Fibroblast of lung (primary cell): ENCODE data around the gene GBA2. TPM values are rescaled to one million over a fixed set of nuclear protein-coding genes. Genes with fewer than 3 reads are reported as not detected.

Source experiments
- DNase-seq, 2 donors: peaks; one replicate each; pipeline versions ENCODE4 v3.0.0 to v3.0.0-alpha.2; 2010; ENCODE audit warnings: low read depth in 2 of 2
- H2AFZ ChIP-seq: 2 replicates; pipeline ENCODE4 v1.5.1; 2012; ENCODE audit warnings: low read length, control low read depth, inconsistent platforms
- H3K27ac ChIP-seq: 2 replicates; pipeline ENCODE4 v1.5.1; 2011; ENCODE audit warnings: low read length, control low read depth; ENCODE audit not compliant: insufficient read depth
- H3K27me3 ChIP-seq: 2 replicates; pipeline ENCODE4 v1.5.1; 2011; ENCODE audit warnings: mild to moderate bottlenecking, low read length; ENCODE audit not compliant: control insufficient read depth, insufficient read depth
- H3K36me3 ChIP-seq: 2 replicates; pipeline ENCODE4 v1.5.1; 2011; ENCODE audit warnings: low read length; ENCODE audit not compliant: control insufficient read depth, insufficient read depth
- H3K4me1 ChIP-seq: 2 replicates; pipeline ENCODE4 v1.5.1; 2011; ENCODE audit warnings: low read length; ENCODE audit not compliant: control insufficient read depth, insufficient read depth; ENCODE audit errors: extremely low read depth
- H3K4me2 ChIP-seq: 2 replicates; pipeline ENCODE4 v1.5.1; 2011; ENCODE audit warnings: low read length, control low read depth; ENCODE audit not compliant: insufficient read depth; ENCODE audit errors: extremely low read depth
- H3K4me3 ChIP-seq, 4 experiments: fragments of 200-600 bp in 1 of 4; sonication (generic) in 1 of 4; replicated peaks in 1 of 4; 2 replicates each; pipeline ENCODE4 v1.5.1; 2011 to 2016; ENCODE audit warnings: low read length in 4 of 4, low read depth in 3 of 4, mild to moderate bottlenecking in 3 of 4, control low read depth in 2 of 4, inconsistent platforms in 1 of 4, mixed read lengths in 1 of 4; ENCODE audit not compliant: insufficient read depth in 1 of 4; ENCODE audit errors: control extremely low read depth in 1 of 4
- H3K79me2 ChIP-seq: 2 replicates; pipeline ENCODE4 v1.5.1; 2012; ENCODE audit warnings: mild to moderate bottlenecking, low read length, inconsistent platforms; ENCODE audit not compliant: control insufficient read depth, insufficient read depth
- H3K9ac ChIP-seq: 2 replicates; pipeline ENCODE4 v1.5.1; 2011; ENCODE audit warnings: mild to moderate bottlenecking, low read length, control low read depth; ENCODE audit not compliant: insufficient read depth
- H3K9me3 ChIP-seq: 2 replicates; pipeline ENCODE4 v1.5.1; 2012; ENCODE audit warnings: low read depth, low read length; ENCODE audit not compliant: control insufficient read depth, insufficient read depth
- H4K20me1 ChIP-seq: 2 replicates; pipeline ENCODE4 v1.5.1; 2011; ENCODE audit warnings: low read length; ENCODE audit not compliant: control insufficient read depth, insufficient read depth; ENCODE audit errors: extremely low read depth
- EZH2 ChIP-seq: IDR thresholded peaks from 2 replicates; pipeline ENCODE4 v1.5.1; 2012; ENCODE audit warnings: low read length, control low read depth, mild to moderate bottlenecking; ENCODE audit errors: missing control alignments
- polyA plus RNA-seq, 2 donors: library from polyadenylated mRNA; depleted of rRNA in 1 of 2; stranded (reverse) in 1 of 2; unstranded in 1 of 2; fragments of >200 nt; gene quantifications; 2 replicates each; pipeline ENCODE4 v1.2.1, GENCODE V29; 2011 to 2012; ENCODE audit warnings: missing spikeins in 1 of 2
- total RNA-seq: library from RNA; depleted of rRNA; stranded (reverse); fragments of >200 nt; gene quantifications from 2 replicates; pipeline ENCODE4 v1.2.1, GENCODE V29; 2014
- TF ChIP-seq, protein P1 (sequence below), 2 donors: IDR thresholded peaks in 1 of 2; conservative IDR thresholded peaks in 1 of 2; 1 replicate in 1 of 2; 2 replicates in 1 of 2; pipeline ENCODE4 v1.5.1; 2011 to 2012; ENCODE audit warnings: low read length in 2 of 2, control low read depth in 1 of 2, inconsistent platforms in 1 of 2, low read depth in 1 of 2, mild to moderate bottlenecking in 1 of 2

GBA2 gene
- total and polyA plus RNA-seq, 2 donors (not counting 1 experiment from before 2014, with no cell fraction given): 23.9 to 25.5 TPM

- H3K27me3 ChIP-seq: no peaks in the 10 kb centered on the region
- TF ChIP-seq, protein P1, sequence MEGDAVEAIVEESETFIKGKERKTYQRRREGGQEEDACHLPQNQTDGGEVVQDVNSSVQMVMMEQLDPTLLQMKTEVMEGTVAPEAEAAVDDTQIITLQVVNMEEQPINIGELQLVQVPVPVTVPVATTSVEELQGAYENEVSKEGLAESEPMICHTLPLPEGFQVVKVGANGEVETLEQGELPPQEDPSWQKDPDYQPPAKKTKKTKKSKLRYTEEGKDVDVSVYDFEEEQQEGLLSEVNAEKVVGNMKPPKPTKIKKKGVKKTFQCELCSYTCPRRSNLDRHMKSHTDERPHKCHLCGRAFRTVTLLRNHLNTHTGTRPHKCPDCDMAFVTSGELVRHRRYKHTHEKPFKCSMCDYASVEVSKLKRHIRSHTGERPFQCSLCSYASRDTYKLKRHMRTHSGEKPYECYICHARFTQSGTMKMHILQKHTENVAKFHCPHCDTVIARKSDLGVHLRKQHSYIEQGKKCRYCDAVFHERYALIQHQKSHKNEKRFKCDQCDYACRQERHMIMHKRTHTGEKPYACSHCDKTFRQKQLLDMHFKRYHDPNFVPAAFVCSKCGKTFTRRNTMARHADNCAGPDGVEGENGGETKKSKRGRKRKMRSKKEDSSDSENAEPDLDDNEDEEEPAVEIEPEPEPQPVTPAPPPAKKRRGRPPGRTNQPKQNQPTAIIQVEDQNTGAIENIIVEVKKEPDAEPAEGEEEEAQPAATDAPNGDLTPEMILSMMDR (conservative IDR thresholded peaks at IDR 0.05 in 1 of 2, IDR thresholded peaks at IDR 0.05 in 1 of 2; ENCODE audit: low read depth in 1 of 2, low read length in 2 of 2): no peak
- no peak for TF ChIP-seq EZH2
- H4K20me1 ChIP-seq: no peaks in the 10 kb centered on the region
- no peak overlapping the region for H3K4me2 ChIP-seq
- H3K79me2 ChIP-seq: peaks cover 2% of the 10 kb centered on the region
- no peak for DNase-seq
- no peak overlapping the region for H2AFZ ChIP-seq
- no peak overlapping the region for H3K9ac ChIP-seq
- H3K9me3 ChIP-seq: no peaks in the 10 kb centered on the region
- no peaks in the 10 kb centered on the region for H3K4me1 ChIP-seq
- no peak overlapping the region for H3K4me3 ChIP-seq
- H3K36me3 ChIP-seq: peaks cover 69% of the 10 kb centered on the region
- H3K27ac ChIP-seq: no peak overlapping the region
Observed at GRCh38 chr9:35714579-35715252, 34.3 kb downstream of the GBA2 start.

- Histone ChIP-seq H3K27ac (no peak overlapping the region), H3K4me1 (no peaks in the 10 kb centered on the region), H3K27me3 (no peaks in the 10 kb centered on the region), H3K4me2 (no peak overlapping the region), H2AFZ (no peak overlapping the region), H3K9me3 (no peaks in the 10 kb centered on the region), H3K4me3 (no peak overlapping the region), H3K79me2 (peaks cover 2% of the 10 kb centered on the region), H4K20me1 (no peaks in the 10 kb centered on the region), H3K36me3 (peaks cover 64% of the 10 kb centered on the region), H3K9ac (no peak overlapping the region)
- no peak for DNase-seq
- TF ChIP-seq EZH2: no peak
- TF ChIP-seq, protein P1 (conservative IDR thresholded peaks at IDR 0.05 in 1 of 2, IDR thresholded peaks at IDR 0.05 in 1 of 2; ENCODE audit: low read depth in 1 of 2, low read length in 2 of 2): no peak
Observed at GRCh38 chr9:35714123-35714522, 34.9 kb downstream of the GBA2 start.

DNA sequence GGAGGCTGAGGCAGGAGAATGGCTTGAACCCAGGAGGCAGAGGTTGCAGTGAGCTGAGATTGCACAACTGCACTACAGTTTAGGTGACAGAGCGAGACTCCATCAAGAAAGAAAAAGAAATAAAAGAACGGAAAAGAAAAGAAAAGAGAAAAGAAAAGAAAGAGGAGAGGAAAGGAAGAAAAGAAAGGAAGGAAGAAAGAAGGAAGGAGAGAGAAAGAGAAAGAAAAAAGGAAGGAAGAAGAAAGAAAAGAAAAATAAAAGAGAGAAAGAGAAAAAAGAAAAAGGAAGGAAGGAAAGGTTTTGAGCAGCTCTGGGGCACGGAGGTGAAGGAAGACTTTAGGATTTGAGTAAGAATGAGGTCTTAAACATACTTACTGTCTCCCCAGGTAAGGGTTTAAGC lies 35.5 kb downstream of the GBA2 start:
- Histone ChIP-seq H3K9me3 (no peaks in the 10 kb centered on the region), H3K4me3 (no peak overlapping the region), H3K36me3 (peaks cover 61% of the 10 kb centered on the region), H4K20me1 (no peaks in the 10 kb centered on the region), H3K4me1 (no peaks in the 10 kb centered on the region), H3K27ac (no peak overlapping the region), H3K27me3 (no peaks in the 10 kb centered on the region), H3K4me2 (no peak overlapping the region), H3K79me2 (peaks cover 2% of the 10 kb centered on the region), H2AFZ (no peak overlapping the region), H3K9ac (no peak overlapping the region)
- no peak for DNase-seq
- TF ChIP-seq, protein P1 (conservative IDR thresholded peaks at IDR 0.05 in 1 of 2, IDR thresholded peaks at IDR 0.05 in 1 of 2; ENCODE audit: low read depth in 1 of 2, low read length in 2 of 2): no peak
- TF ChIP-seq EZH2: no peak
